HEK293 (cell line): Measurements from ENCODE around the gene CDKN2A.

Experiments
- RBAK ChIP-seq: fragments of 450-650 bp; formaldehyde crosslinking; IDR thresholded peaks from 2 replicates; pipeline ENCODE4 v1.5.1; 2016; ENCODE audit warnings: missing biosample characterization, missing genetic modification characterization
- TCF7L2 ChIP-seq: IDR thresholded peaks from 2 replicates; pipeline ENCODE4 v1.6.1; 2011; ENCODE audit warnings: low read depth, mild to moderate bottlenecking, inconsistent platforms, low read length, moderate library complexity, borderline replicate concordance
- ZBTB10 ChIP-seq: fragments of 450-650 bp; formaldehyde crosslinking; IDR thresholded peaks from 2 replicates; pipeline ENCODE4 v1.5.1; 2016; ENCODE audit warnings: missing biosample characterization, missing genetic modification characterization
- ZNF274 ChIP-seq, 2 experiments: fragments of 200-500 bp in 1 of 2; fragments of 450-650 bp in 1 of 2; sonication (Bioruptor generic) in 1 of 2; formaldehyde crosslinking in 1 of 2; IDR thresholded peaks; 2 replicates each; pipeline versions ENCODE4 v1.5.1 to v1.6.1; 2014 to 2016; ENCODE audit warnings: borderline replicate concordance in 1 of 2, inconsistent platforms in 1 of 2, low read length in 1 of 2, missing biosample characterization in 1 of 2, missing genetic modification characterization in 1 of 2
- ZNF48 ChIP-seq: fragments of 450-650 bp; formaldehyde crosslinking; IDR thresholded peaks from 2 replicates; pipeline ENCODE4 v1.5.1; 2016; ENCODE audit warnings: missing biosample characterization, missing genetic modification characterization
- ZNF510 ChIP-seq: fragments of 450-650 bp; formaldehyde crosslinking; IDR thresholded peaks from 2 replicates; pipeline ENCODE4 v1.5.1; 2018; ENCODE audit warnings: mild to moderate bottlenecking, missing genetic modification characterization, missing biosample characterization; ENCODE audit not compliant: insufficient replicate concordance
- TF ChIP-seq, protein P1 (sequence below): fragments of 450-650 bp; formaldehyde crosslinking; IDR thresholded peaks from 2 replicates; pipeline ENCODE4 v1.5.1; 2016; ENCODE audit warnings: missing biosample characterization, missing genetic modification characterization
- TF ChIP-seq, protein P2 (sequence below): fragments of 450-650 bp; formaldehyde crosslinking; IDR thresholded peaks from 2 replicates; pipeline ENCODE4 v1.5.1; 2016; ENCODE audit warnings: missing biosample characterization, missing genetic modification characterization
- TF ChIP-seq, protein P3 (sequence below): fragments of 450-650 bp; formaldehyde crosslinking; IDR thresholded peaks from 2 replicates; pipeline ENCODE4 v1.5.1; 2017; ENCODE audit warnings: missing biosample characterization, missing genetic modification characterization

- TF ChIP-seq RBAK (tag by site-specific recombination) (no peak), ZNF510 (tag by site-specific recombination) (no peak), ZNF48 (tag by site-specific recombination) (no peak), TCF7L2 (no peak), ZNF274 (IDR thresholded peaks at IDR 0.05; ENCODE audit: low read length) (no peak), ZNF274 (tag by site-specific recombination; IDR thresholded peaks at IDR 0.05; ENCODE audit: borderline replicate concordance) (no peak), ZBTB10 (tag by site-specific recombination) (no peak)
- TF ChIP-seq, protein P1, sequence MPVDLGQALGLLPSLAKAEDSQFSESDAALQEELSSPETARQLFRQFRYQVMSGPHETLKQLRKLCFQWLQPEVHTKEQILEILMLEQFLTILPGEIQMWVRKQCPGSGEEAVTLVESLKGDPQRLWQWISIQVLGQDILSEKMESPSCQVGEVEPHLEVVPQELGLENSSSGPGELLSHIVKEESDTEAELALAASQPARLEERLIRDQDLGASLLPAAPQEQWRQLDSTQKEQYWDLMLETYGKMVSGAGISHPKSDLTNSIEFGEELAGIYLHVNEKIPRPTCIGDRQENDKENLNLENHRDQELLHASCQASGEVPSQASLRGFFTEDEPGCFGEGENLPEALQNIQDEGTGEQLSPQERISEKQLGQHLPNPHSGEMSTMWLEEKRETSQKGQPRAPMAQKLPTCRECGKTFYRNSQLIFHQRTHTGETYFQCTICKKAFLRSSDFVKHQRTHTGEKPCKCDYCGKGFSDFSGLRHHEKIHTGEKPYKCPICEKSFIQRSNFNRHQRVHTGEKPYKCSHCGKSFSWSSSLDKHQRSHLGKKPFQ: no peak
- TF ChIP-seq, protein P2, sequence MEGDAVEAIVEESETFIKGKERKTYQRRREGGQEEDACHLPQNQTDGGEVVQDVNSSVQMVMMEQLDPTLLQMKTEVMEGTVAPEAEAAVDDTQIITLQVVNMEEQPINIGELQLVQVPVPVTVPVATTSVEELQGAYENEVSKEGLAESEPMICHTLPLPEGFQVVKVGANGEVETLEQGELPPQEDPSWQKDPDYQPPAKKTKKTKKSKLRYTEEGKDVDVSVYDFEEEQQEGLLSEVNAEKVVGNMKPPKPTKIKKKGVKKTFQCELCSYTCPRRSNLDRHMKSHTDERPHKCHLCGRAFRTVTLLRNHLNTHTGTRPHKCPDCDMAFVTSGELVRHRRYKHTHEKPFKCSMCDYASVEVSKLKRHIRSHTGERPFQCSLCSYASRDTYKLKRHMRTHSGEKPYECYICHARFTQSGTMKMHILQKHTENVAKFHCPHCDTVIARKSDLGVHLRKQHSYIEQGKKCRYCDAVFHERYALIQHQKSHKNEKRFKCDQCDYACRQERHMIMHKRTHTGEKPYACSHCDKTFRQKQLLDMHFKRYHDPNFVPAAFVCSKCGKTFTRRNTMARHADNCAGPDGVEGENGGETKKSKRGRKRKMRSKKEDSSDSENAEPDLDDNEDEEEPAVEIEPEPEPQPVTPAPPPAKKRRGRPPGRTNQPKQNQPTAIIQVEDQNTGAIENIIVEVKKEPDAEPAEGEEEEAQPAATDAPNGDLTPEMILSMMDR (tag by site-specific recombination): no peak
- TF ChIP-seq, protein P3, sequence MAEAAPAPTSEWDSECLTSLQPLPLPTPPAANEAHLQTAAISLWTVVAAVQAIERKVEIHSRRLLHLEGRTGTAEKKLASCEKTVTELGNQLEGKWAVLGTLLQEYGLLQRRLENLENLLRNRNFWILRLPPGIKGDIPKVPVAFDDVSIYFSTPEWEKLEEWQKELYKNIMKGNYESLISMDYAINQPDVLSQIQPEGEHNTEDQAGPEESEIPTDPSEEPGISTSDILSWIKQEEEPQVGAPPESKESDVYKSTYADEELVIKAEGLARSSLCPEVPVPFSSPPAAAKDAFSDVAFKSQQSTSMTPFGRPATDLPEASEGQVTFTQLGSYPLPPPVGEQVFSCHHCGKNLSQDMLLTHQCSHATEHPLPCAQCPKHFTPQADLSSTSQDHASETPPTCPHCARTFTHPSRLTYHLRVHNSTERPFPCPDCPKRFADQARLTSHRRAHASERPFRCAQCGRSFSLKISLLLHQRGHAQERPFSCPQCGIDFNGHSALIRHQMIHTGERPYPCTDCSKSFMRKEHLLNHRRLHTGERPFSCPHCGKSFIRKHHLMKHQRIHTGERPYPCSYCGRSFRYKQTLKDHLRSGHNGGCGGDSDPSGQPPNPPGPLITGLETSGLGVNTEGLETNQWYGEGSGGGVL: no peak
Observed at GRCh38 chr9:21976334-21976875, 17.8 kb downstream of the CDKN2A start.
